GM23248 (cell line): ENCODE measurements around the gene ARMC10. TPM values are rescaled to one million over a fixed set of nuclear protein-coding genes. Genes with fewer than 3 reads are reported as not detected.
"Not testable (repeated sequence)": the region's sequence is repeated elsewhere in the genome, so short reads cannot be mapped to it uniquely, and the experiment has no call there.

Experiments used
- DNase-seq: peaks from one replicate; pipeline ENCODE4 v3.0.0-alpha.2; 2015
- H2AFZ ChIP-seq: fragments of 200-600 bp; sonication (generic); 2 replicates; pipeline ENCODE4 v1.6.1; 2016; ENCODE audit warnings: antibody characterized with exemption
- H3F3A ChIP-seq: fragments of 200-600 bp; sonication (generic); 2 replicates; pipeline ENCODE4 v1.6.1; 2016; ENCODE audit warnings: mild to moderate bottlenecking, antibody characterized with exemption, mixed run types; ENCODE audit not compliant: insufficient read depth
- H3K27ac ChIP-seq: fragments of 200-600 bp; sonication (generic); 2 replicates; pipeline ENCODE4 v1.5.1; 2016; ENCODE audit warnings: mild to moderate bottlenecking
- H3K27me3 ChIP-seq: fragments of 200-600 bp; sonication (generic); replicated peaks from 2 replicates; pipeline ENCODE4 v1.6.1; 2016; ENCODE audit warnings: mild to moderate bottlenecking; ENCODE audit not compliant: insufficient read depth
- H3K36me3 ChIP-seq: fragments of 200-600 bp; sonication (generic); 2 replicates; pipeline ENCODE4 v1.6.1; 2016; ENCODE audit warnings: low read depth, mild to moderate bottlenecking
- H3K4me1 ChIP-seq: fragments of 200-600 bp; sonication (generic); 2 replicates; pipeline ENCODE4 v1.6.1; 2016; ENCODE audit warnings: mild to moderate bottlenecking; ENCODE audit not compliant: insufficient read depth
- H3K4me2 ChIP-seq: fragments of 200-600 bp; sonication (generic); one replicate; pipeline ENCODE4 v1.6.1; 2016; ENCODE audit warnings: mild to moderate bottlenecking; ENCODE audit not compliant: unreplicated experiment
- H3K4me3 ChIP-seq: fragments of 200-600 bp; sonication (generic); 2 replicates; pipeline ENCODE4 v1.5.1; 2016; ENCODE audit warnings: mild to moderate bottlenecking
- H3K79me2 ChIP-seq: fragments of 200-600 bp; sonication (generic); 2 replicates; pipeline ENCODE4 v1.6.1; 2016; ENCODE audit warnings: mild to moderate bottlenecking; ENCODE audit not compliant: insufficient read depth
- H3K9ac ChIP-seq: fragments of 200-600 bp; sonication (generic); 2 replicates; pipeline ENCODE4 v1.6.1; 2016; ENCODE audit warnings: mild to moderate bottlenecking
- H3K9me2 ChIP-seq: fragments of 200-600 bp; sonication (generic); 2 replicates; pipeline ENCODE4 v1.6.1; 2016; ENCODE audit warnings: mixed run types, mild to moderate bottlenecking, moderate library complexity; ENCODE audit not compliant: insufficient read depth
- H3K9me3 ChIP-seq: fragments of 200-600 bp; sonication (generic); one replicate; pipeline ENCODE4 v1.6.1; 2017; ENCODE audit warnings: low read depth
- H4K20me1 ChIP-seq: fragments of 200-600 bp; sonication (generic); 2 replicates; pipeline ENCODE4 v1.6.0; 2016; ENCODE audit not compliant: insufficient read depth
- EZH2 ChIP-seq: fragments of 200-600 bp; sonication (generic); IDR thresholded peaks from 2 replicates; pipeline ENCODE4 v1.6.1; 2018; ENCODE audit warnings: antibody characterized with exemption, mild to moderate bottlenecking; ENCODE audit not compliant: insufficient read depth, poor library complexity, severe bottlenecking
- EZH2phosphoT487 ChIP-seq: fragments of 200-600 bp; sonication (generic); IDR thresholded peaks from 2 replicates; pipeline ENCODE4 v1.6.1; 2018; ENCODE audit warnings: antibody characterized with exemption, moderate library complexity, mild to moderate bottlenecking, low read depth; ENCODE audit not compliant: insufficient read depth
- WGBS, 2 experiments: methylation state at CpG; one replicate each; pipeline ENCODE4 v1.1.6; 2015 to 2017; ENCODE audit warnings: low lambda C conversion rate in 2 of 2, low coverage in 1 of 2; ENCODE audit errors: missing lambda C conversion rate in 2 of 2; 5-methylcytosine and 5-hydroxymethylcytosine counted together
- in situ Hi-C: fragments of 300-500 bp; cut with MboI; formaldehyde crosslinking; loops from 2 replicates; pipeline ENCODE4 v1.15.0; 2020
- polyA plus RNA-seq: library from polyadenylated mRNA; unstranded; fragments of >200 nt; fragmentation: Nextera tagmentation; extraction: Ambion mirVana; gene quantifications from 2 replicates; pipeline ENCODE4 v1.2.1, GENCODE V29; 2016
- total RNA-seq: library from RNA; depleted of rRNA; stranded (reverse); fragments of >200 nt; shearing (Covaris generic); gene quantifications from 2 replicates; pipeline ENCODE4 v1.2.3, GENCODE V29; 2014

The ARMC10 gene
- total and polyA plus RNA-seq, 2 experiments from 2014 or later, result 39.2 to 41.9 TPM

DNA sequence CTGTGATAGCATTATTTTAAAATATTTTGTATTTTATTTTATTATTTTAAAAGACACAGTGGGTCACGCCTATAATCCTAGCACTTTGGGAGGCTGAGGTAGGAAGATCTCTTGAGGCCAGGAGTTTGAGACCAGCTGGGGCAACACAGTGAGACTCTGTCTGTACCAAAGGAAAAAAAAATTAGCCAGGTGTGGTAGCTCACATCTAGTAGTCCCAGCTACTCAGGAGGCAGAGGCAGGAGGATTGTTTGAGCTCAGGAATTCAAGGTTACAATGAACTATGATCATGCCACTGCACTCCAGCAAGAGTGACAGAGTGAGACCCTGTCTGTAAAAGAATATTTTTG is 37.5 kb upstream of the ARMC10 start:
- Histone ChIP-seq H3K4me3 (no peak overlapping the region), H3K9me2 (no peaks in the 10 kb centered on the region), H3K4me2 (no peak overlapping the region), H3K9me3 (no peaks in the 10 kb centered on the region), H2AFZ (no peak overlapping the region), H3K9ac (no peak overlapping the region), H3K4me1 (no peaks in the 10 kb centered on the region), H3K27ac (no peak overlapping the region), H4K20me1 (no peaks in the 10 kb centered on the region), H3K36me3 (no peaks in the 10 kb centered on the region), H3K27me3 (no peaks in the 10 kb centered on the region), H3K79me2 (no peaks in the 10 kb centered on the region), H3F3A (no peaks in the 10 kb centered on the region)
- in situ Hi-C loops, result no loop called here
- no peak for DNase-seq
- 68 to 70% methylated on average over 1 of the region's 1 CpG for WGBS, 2 experiments
- no peak for TF ChIP-seq EZH2phosphoT487
- TF ChIP-seq EZH2, result no peak

DNA sequence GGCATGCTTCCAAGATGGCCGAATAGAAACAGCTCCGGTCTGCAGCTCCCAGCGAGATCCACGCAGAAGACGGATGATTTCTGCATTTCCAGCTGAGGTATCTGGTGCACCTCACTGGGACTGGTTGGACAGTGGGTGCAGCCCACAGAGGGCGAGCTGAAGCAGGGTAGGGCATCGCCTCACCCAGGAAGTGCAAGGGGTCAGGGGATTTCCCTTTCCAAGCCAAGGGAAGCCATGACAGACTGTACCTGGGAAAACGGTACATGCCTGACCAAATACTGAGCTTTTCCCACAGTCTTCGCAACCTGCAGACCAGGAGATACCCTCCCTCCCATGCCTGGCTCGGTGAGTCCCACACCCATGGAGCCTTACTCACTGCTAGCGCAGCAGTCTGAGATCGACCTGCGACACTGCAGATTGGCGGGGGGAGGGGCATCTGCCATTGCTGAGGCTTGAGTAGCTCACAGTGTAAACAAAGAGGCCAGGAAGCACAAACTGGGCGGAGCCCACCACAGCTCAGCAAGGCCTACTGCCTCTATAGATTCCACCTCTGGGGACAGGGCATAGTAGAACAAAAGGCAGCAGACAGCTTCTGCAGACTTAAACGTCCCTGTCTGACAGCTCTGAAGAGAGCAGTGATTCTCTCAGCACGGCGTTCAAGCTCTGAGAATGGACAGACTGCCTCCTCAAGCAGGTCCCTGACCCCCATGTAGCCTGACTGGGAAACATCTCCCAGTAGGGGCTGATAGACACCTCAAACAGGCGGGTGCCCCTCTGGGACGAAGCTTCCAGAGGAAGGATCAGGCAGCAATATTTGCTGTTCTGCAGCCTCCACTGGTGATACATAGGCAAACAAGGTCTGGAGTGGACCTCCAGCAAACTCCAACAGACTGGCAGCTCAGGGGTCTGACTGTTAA is 36.9 kb upstream of the ARMC10 start:
- in situ Hi-C loops, result not testable (repeated sequence)

DNA sequence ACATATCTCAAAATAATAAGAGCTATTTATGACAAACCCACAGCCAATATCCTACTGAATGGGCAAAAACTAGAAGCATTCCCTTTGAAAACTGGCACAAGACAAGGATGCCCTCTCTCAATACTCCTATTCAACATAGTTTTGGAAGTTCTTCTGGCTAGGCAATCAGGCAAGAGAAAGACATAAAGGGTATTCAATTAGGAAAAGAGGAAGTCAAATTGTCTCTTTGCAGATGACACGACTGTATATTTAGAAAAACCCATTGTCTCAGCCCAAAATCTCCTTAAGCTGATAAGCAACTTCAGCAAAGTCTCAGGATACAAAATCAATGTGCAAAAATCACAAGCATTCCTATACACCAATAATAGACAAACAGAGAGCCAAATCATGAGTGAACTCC is 33.1 kb upstream of the ARMC10 start:
- H3K4me3 ChIP-seq, H3K9me2 ChIP-seq, H3K27ac ChIP-seq, DNase-seq, H2AFZ ChIP-seq, H4K20me1 ChIP-seq, H3K4me1 ChIP-seq, H3F3A ChIP-seq, in situ Hi-C loops, H3K79me2 ChIP-seq, H3K9ac ChIP-seq, H3K36me3 ChIP-seq, H3K27me3 ChIP-seq, H3K4me2 ChIP-seq, H3K9me3 ChIP-seq: not testable (repeated sequence)
- WGBS, 2 experiments, result 61 to 64% methylated on average over 1 of the region's 1 CpG

More for the DNA sequence above, 36.9 kb upstream of the ARMC10 start:
- H2AFZ ChIP-seq, H3K9me3 ChIP-seq, H3K9ac ChIP-seq, H3K36me3 ChIP-seq, H3K4me2 ChIP-seq, H4K20me1 ChIP-seq, H3K9me2 ChIP-seq, DNase-seq, H3K27ac ChIP-seq, H3K79me2 ChIP-seq, H3K4me1 ChIP-seq, H3K4me3 ChIP-seq, H3F3A ChIP-seq, H3K27me3 ChIP-seq: not testable (repeated sequence)
- 82 to 86% methylated on average over 20 of the region's 20 CpGs for WGBS, 2 experiments

DNA sequence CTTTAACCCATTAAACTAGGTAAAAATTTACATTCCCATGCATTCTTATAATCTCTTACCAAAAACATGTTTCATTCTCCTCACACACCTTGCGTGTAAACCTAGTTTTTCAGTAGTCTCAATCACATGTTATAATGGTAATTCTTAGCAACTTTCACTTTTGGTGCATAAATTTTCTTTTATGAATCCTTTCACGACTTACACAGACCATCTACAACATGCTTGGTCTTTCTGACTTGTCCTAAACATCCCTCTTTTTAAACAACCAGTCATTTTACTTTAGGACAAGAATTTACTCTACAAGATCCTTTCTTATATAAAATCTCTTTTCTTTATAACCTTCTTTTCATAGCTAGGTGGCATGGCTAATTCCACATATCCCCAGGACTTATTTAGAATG is 26.1 kb upstream of the ARMC10 start:
- no peaks in the 10 kb centered on the region for H3K79me2 ChIP-seq
- no peak for TF ChIP-seq EZH2phosphoT487
- H3K9ac ChIP-seq, result no peak overlapping the region
- no peaks in the 10 kb centered on the region; the same call in 1 of the 2 replicates for H3K9me2 ChIP-seq
- no peaks in the 10 kb centered on the region for H3F3A ChIP-seq
- no peak for DNase-seq
- in situ Hi-C loops, result no loop called here
- H3K9me3 ChIP-seq, result peaks cover 8% of the 10 kb centered on the region
- 0 out of 2 replicates have a peak, but pooled peaks cover 4% of the 10 kb centered on the region for H3K36me3 ChIP-seq
- H4K20me1 ChIP-seq, result no peaks in the 10 kb centered on the region
- H3K4me3 ChIP-seq, result no peak overlapping the region
- 10 to 13% methylated on average over 2 of the region's 2 CpGs for WGBS, 2 experiments
- no peaks in the 10 kb centered on the region for H3K27me3 ChIP-seq
- H3K4me2 ChIP-seq, result no peak overlapping the region
- H3K4me1 ChIP-seq, result no peaks in the 10 kb centered on the region
- no peak overlapping the region for H2AFZ ChIP-seq
- H3K27ac ChIP-seq, result no peak overlapping the region

DNA sequence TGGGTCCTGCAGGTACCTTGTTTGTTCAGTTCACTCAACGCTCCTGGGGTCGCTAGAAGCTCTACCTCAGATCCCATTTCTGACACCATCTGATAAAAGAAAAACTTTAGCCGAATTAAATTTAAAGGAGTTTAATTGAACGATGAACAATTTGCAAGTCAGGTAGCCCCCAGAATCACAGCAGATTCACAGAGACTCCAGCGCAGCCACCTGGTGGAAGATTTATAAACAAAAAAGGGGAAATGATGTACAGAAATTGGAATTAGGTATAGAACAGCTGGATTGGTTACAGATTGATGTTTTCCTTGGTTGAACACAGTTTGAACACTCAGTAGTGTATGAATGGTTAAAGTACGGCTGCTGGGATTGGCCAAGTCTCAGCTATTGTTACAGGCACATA is 23.4 kb upstream of the ARMC10 start:
- in situ Hi-C loops, result no loop called here
- Histone ChIP-seq H2AFZ (no peak overlapping the region), H3K4me2 (no peak overlapping the region), H3K79me2 (no peaks in the 10 kb centered on the region), H3K27ac (no peak overlapping the region), H3F3A (no peaks in the 10 kb centered on the region), H3K36me3 (0 out of 2 replicates have a peak, but pooled peaks cover 4% of the 10 kb centered on the region), H3K9me3 (peaks cover 8% of the 10 kb centered on the region), H3K4me3 (no peak overlapping the region), H4K20me1 (no peaks in the 10 kb centered on the region), H3K9ac (no peak overlapping the region), H3K4me1 (no peaks in the 10 kb centered on the region), H3K27me3 (no peaks in the 10 kb centered on the region), H3K9me2 (no peaks in the 10 kb centered on the region; the same call in 1 of the 2 replicates)
- WGBS, 2 experiments, result 81 to 86% methylated on average over 6 of the region's 6 CpGs
- TF ChIP-seq EZH2phosphoT487, result no peak
- no peak for TF ChIP-seq EZH2
- no peak for DNase-seq

DNA sequence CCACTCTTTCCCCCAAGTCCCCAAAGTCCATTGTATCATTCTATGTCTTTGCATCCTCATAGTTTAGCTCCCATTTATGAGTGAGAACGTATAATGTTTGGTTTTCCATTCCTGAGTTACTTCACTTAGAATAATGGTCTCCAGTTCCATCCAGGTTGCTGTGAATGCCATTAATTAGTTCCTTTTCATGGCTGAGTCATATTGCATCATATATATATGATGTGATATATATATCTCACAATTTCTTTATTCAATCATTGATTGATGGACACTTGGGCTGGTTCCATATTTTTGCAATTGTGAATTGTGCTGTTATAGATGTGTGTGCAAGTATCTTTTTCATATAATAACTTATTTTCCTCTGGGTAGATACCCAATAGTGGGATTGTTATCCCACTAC is 18.9 kb upstream of the ARMC10 start:
- H3K4me1 ChIP-seq, H3K36me3 ChIP-seq, H2AFZ ChIP-seq, H3K27ac ChIP-seq, H3K9ac ChIP-seq, H3K9me3 ChIP-seq, H3K9me2 ChIP-seq, H4K20me1 ChIP-seq, in situ Hi-C loops, H3K4me3 ChIP-seq, H3K4me2 ChIP-seq, H3K79me2 ChIP-seq, DNase-seq, H3F3A ChIP-seq, H3K27me3 ChIP-seq: not testable (repeated sequence)
- 85 to 97% methylated on average over 1 of the region's 1 CpG for WGBS, 2 experiments
